ENCODE data around the gene ZBTB16. TPM values are rescaled to one million over a fixed set of nuclear protein-coding genes. Genes with fewer than 3 reads are reported as not detected.

Gene ZBTB16
- total and polyA plus RNA-seq, 3 donors from 2014 or later, result 11.4 to 88.5 (median 51.5) TPM

GRCh38 chr11:114290503-114291235, 231.2 kb downstream of the ZBTB16 start:
- H3K4me1 ChIP-seq, result peaks cover 3% of the 10 kb centered on the region
- intact Hi-C loops (cut with DNase I; ENCODE audit: low total_unique reads), result no loop called here
- H3K27ac ChIP-seq, result no peak overlapping the region
- H3K36me3 ChIP-seq (ENCODE audit: low read depth, missing control alignments), result no peaks in the 10 kb centered on the region
- TF ChIP-seq CTCF (IDR thresholded peaks at IDR 0.05) (no peak), POLR2A (IDR thresholded peaks at IDR 0.05) (no peak)
- 66 to 88% methylated on average over 2 of the region's 2 CpGs for WGBS, 2 donors
- no peaks in the 10 kb centered on the region for H3K9me3 ChIP-seq
- H3K27me3 ChIP-seq, result no peaks in the 10 kb centered on the region
- H3K4me3 ChIP-seq, result no peak overlapping the region
- DNase-seq, result no peak

- no peaks in the 10 kb centered on the region for H3K9me3 ChIP-seq
- intact Hi-C loops (cut with DNase I; ENCODE audit: low total_unique reads), result no loop called here
- no peak overlapping the region for H3K27ac ChIP-seq
- 70 to 71% methylated on average over 5 of the region's 5 CpGs for WGBS, 2 donors
- no peak overlapping the region for H3K4me3 ChIP-seq
- DNase-seq, result no peak
- TF ChIP-seq POLR2A (IDR thresholded peaks at IDR 0.05), result no peak
- TF ChIP-seq CTCF (IDR thresholded peaks at IDR 0.05), result no peak
- peaks cover 10% of the 10 kb centered on the region for H3K4me1 ChIP-seq
- no peaks in the 10 kb centered on the region for H3K27me3 ChIP-seq
- H3K36me3 ChIP-seq (ENCODE audit: low read depth, missing control alignments), result no peaks in the 10 kb centered on the region
Measured at GRCh38 chr11:114291381-114291780, 231.9 kb downstream of the ZBTB16 start.

GRCh38 chr11:114291842-114292680, 232.6 kb downstream of the ZBTB16 start:
- no peak for TF ChIP-seq POLR2A (IDR thresholded peaks at IDR 0.05)
- no peak for TF ChIP-seq CTCF (IDR thresholded peaks at IDR 0.05)
- Histone ChIP-seq H3K4me3 (no peak overlapping the region), H3K27ac (no peak overlapping the region), H3K4me1 (peaks cover 12% of the 10 kb centered on the region), H3K36me3 (ENCODE audit: low read depth, missing control alignments) (no peaks in the 10 kb centered on the region), H3K27me3 (no peaks in the 10 kb centered on the region), H3K9me3 (no peaks in the 10 kb centered on the region)
- intact Hi-C loops (cut with DNase I; ENCODE audit: low total_unique reads), result no loop called here
- 53 to 56% methylated on average over 4 of the region's 4 CpGs for WGBS, 2 donors
- no peak for DNase-seq

- Histone ChIP-seq H3K27me3 (no peaks in the 10 kb centered on the region), H3K4me3 (no peak overlapping the region), H3K9me3 (no peaks in the 10 kb centered on the region), H3K4me1 (peaks cover 12% of the 10 kb centered on the region), H3K36me3 (ENCODE audit: low read depth, missing control alignments) (no peaks in the 10 kb centered on the region), H3K27ac (no peak overlapping the region)
- DNase-seq, result no peak
- 84 to 85% methylated on average over 1 of the region's 1 CpG for WGBS, 2 donors
- TF ChIP-seq CTCF (IDR thresholded peaks at IDR 0.05) (no peak), POLR2A (IDR thresholded peaks at IDR 0.05) (no peak)
- intact Hi-C loops (cut with DNase I; ENCODE audit: low total_unique reads), result no loop called here
Measured at GRCh38 chr11:114293201-114293711, 233.7 kb downstream of the ZBTB16 start.

All from testis (tissue), 3 donors.